ENCODE measurements around the gene RHOBTB3.
"Not testable (repeated sequence)": the region's sequence is repeated elsewhere in the genome, so short reads cannot be mapped to it uniquely, and the experiment has no call there.

- not testable (repeated sequence) for TF ChIP-seq CTCF (IDR thresholded peaks at IDR 0.05; ENCODE audit: insufficient read depth, low read length); SPI1 (IDR thresholded peaks at IDR 0.05; ENCODE audit: borderline replicate concordance, low read depth); GABPA (IDR thresholded peaks at IDR 0.05; ENCODE audit: low read depth)
Measured at GRCh38 chr5:95811126-95811423, 79.9 kb downstream of the RHOBTB3 start.
